Stomach (tissue), 9 donors: Measurements from ENCODE around the gene TSC22D1. TPM values are rescaled to one million over a fixed set of nuclear protein-coding genes. Genes with fewer than 3 reads are reported as not detected.

ENCODE experiments used
- DNase-seq, 2 donors: peaks; one replicate each; pipeline versions ENCODE4 v3.0.0 to v3.0.0-alpha.2; 2013 to 2019
- H3K27ac ChIP-seq, 5 donors: fragments of 200-600 bp in 4 of 5; sonication (generic) in 4 of 5; one replicate each; pipeline ENCODE4 v1.5.1; 2013 to 2019; ENCODE audit warnings: mild to moderate bottlenecking in 1 of 5, moderate library complexity in 1 of 5
- H3K27me3 ChIP-seq, 3 donors: fragments of 200-600 bp; sonication (generic); one replicate each; pipeline ENCODE4 v1.5.1; 2017 to 2019; ENCODE audit warnings: mixed run types in 1 of 3
- H3K36me3 ChIP-seq, 4 donors: fragments of 200-600 bp; sonication (generic); 1 replicate in 3 of 4; 2 replicates in 1 of 4; pipeline ENCODE4 v1.5.1; 2016 to 2019
- H3K4me1 ChIP-seq, 4 donors: fragments of 200-600 bp; sonication (generic); one replicate each; pipeline ENCODE4 v1.5.1; 2016 to 2019
- H3K4me3 ChIP-seq, 4 donors: fragments of 200-600 bp; sonication (generic) in 3 of 4; one replicate each; pipeline ENCODE4 v1.5.1; 2016 to 2019; ENCODE audit warnings: mild to moderate bottlenecking in 1 of 4
- H3K9me3 ChIP-seq, 4 donors: fragments of 200-600 bp; sonication (generic); one replicate each; pipeline ENCODE4 v1.5.1; 2016 to 2019
- CTCF ChIP-seq, 7 experiments: fragments of 450-650 bp in 4 of 7; fragments of 200-600 bp in 3 of 7; sonication (generic) in 3 of 7; IDR thresholded peaks; one replicate each; pipeline ENCODE4 v1.5.1; 2016 to 2019; ENCODE audit warnings: antibody characterized with exemption in 7 of 7, control low read depth in 2 of 7, mild to moderate bottlenecking in 1 of 7
- EP300 ChIP-seq: sonication (generic); formaldehyde crosslinking; IDR thresholded peaks from one replicate; pipeline ENCODE4 v1.6.1; 2017; ENCODE audit warnings: antibody characterized with exemption
- POLR2A ChIP-seq, 4 donors: fragments of 450-650 bp; IDR thresholded peaks; one replicate each; pipeline ENCODE4 v1.6.1; 2016; ENCODE audit warnings: antibody characterized with exemption in 4 of 4, control low read depth in 2 of 4, mild to moderate bottlenecking in 1 of 4, moderate library complexity in 1 of 4
- POLR2AphosphoS5 ChIP-seq, 3 donors: sonication (generic); formaldehyde crosslinking; IDR thresholded peaks; one replicate each; pipeline ENCODE4 v1.6.1; 2016; ENCODE audit warnings: antibody characterized with exemption in 3 of 3
- WGBS, 5 donors: extraction: QIAGEN DNeasy Blood & Tissue Kit in 3 of 5; methylation state at CpG; one replicate each; pipeline versions ENCODE4 v1.1.5 to v1.1.7; 2013 to 2018; 5-methylcytosine and 5-hydroxymethylcytosine counted together
- intact Hi-C: fragments of 100-400 bp; cut with DNase I; formaldehyde crosslinking; loops from one replicate; pipeline ENCODE4 v1.15.1; 2023; ENCODE audit warnings: low total_unique reads
- polyA plus RNA-seq, 3 donors: library from polyadenylated mRNA; stranded (reverse); fragments of 200-250 nt; gene quantifications; one replicate each; pipeline ENCODE4 v1.2.3, GENCODE V29; 2013
- total RNA-seq, 5 donors: library from RNA; depleted of rRNA; stranded (reverse); fragments of >200 nt; gene quantifications; one replicate each; pipeline versions ENCODE4 v1.1.0 to v1.2.3, GENCODE V29; 2014 to 2016
- donor health status: healthy with polysubstance abuse.
- donor health status: Bipolar disorder and iron deficiency.
- donor health status: healthy.

The TSC22D1 gene
- total and polyA plus RNA-seq, 8 donors = 26.1 to 195 (median 111) TPM

GRCh38 chr13:44400736-44401135, 175.4 kb downstream of the TSC22D1 start:
- Histone ChIP-seq H3K4me3 (no peak overlapping the region), H3K27me3 (no peaks in the 10 kb centered on the region), H3K27ac (no peak overlapping the region), H3K9me3 (no peaks in the 10 kb centered on the region), H3K4me1 (peaks cover 10 to 46% (median 32%) of the 10 kb centered on the region in 4 donors), H3K36me3 (no peaks in the 10 kb centered on the region)
- intact Hi-C loops = no loop called here
- TF ChIP-seq EP300 = no peak
- no peak for TF ChIP-seq POLR2A (IDR thresholded peaks at IDR 0.05)
- TF ChIP-seq CTCF (IDR thresholded peaks at IDR 0.05) = no peak
- no peak for TF ChIP-seq POLR2AphosphoS5 (IDR thresholded peaks at IDR 0.05)
- DNase-seq = no peak

GRCh38 chr13:44399074-44399473, 177.1 kb downstream of the TSC22D1 start:
- Histone ChIP-seq H3K27me3 (no peaks in the 10 kb centered on the region), H3K4me3 (no peak overlapping the region), H3K36me3 (no peaks in the 10 kb centered on the region), H3K27ac (no peak overlapping the region), H3K9me3 (no peaks in the 10 kb centered on the region), H3K4me1 (peaks cover 10 to 49% (median 28%) of the 10 kb centered on the region in 4 donors)
- DNase-seq = no peak
- TF ChIP-seq POLR2AphosphoS5 (IDR thresholded peaks at IDR 0.05) = no peak
- no peak for TF ChIP-seq CTCF (IDR thresholded peaks at IDR 0.05)
- no peak for TF ChIP-seq POLR2A (IDR thresholded peaks at IDR 0.05)
- TF ChIP-seq EP300 = no peak
- 80 to 93% (median 88%) methylated on average over 3 of the region's 3 CpGs for WGBS, 5 donors
- intact Hi-C loops = no loop called here

- WGBS, 5 donors = 78 to 93% (median 84%) methylated on average over 3 of the region's 3 CpGs
- TF ChIP-seq POLR2A (IDR thresholded peaks at IDR 0.05) = no peak
- TF ChIP-seq EP300 = no peak
- no peak for TF ChIP-seq POLR2AphosphoS5 (IDR thresholded peaks at IDR 0.05)
- TF ChIP-seq CTCF (IDR thresholded peaks at IDR 0.05) = no peak
These were observed 177.5 kb downstream of the TSC22D1 start for GRCh38 chr13:44398606-44399005.

GRCh38 chr13:44397766-44398223, 178.3 kb downstream of the TSC22D1 start:
- 55 to 76% (median 65%) methylated on average over 3 of the region's 3 CpGs for WGBS, 5 donors
- intact Hi-C loops = no loop called here
- H3K27ac ChIP-seq = peak overlapping the region in 4 of 5 donors; percentile 41 to 80 (median 74)

More at GRCh38 chr13:44398606-44399005, 177.5 kb downstream of the TSC22D1 start:
- Histone ChIP-seq H3K27ac (no peak overlapping the region), H3K4me3 (no peak overlapping the region), H3K4me1 (peaks cover 7 to 47% (median 24%) of the 10 kb centered on the region in 4 donors), H3K27me3 (no peaks in the 10 kb centered on the region), H3K36me3 (no peaks in the 10 kb centered on the region), H3K9me3 (no peaks in the 10 kb centered on the region)
- DNase-seq = no peak
- intact Hi-C loops = no loop called here

More at GRCh38 chr13:44397766-44398223, 178.3 kb downstream of the TSC22D1 start:
- Histone ChIP-seq H3K9me3 (no peaks in the 10 kb centered on the region), H3K36me3 (no peaks in the 10 kb centered on the region), H3K27me3 (no peaks in the 10 kb centered on the region), H3K4me1 (peaks cover 5 to 42% (median 24%) of the 10 kb centered on the region in 4 donors), H3K4me3 (no peak overlapping the region)
- no peak for TF ChIP-seq POLR2A (IDR thresholded peaks at IDR 0.05)
- no peak for DNase-seq
